ENCODE data around the gene KCNK3. TPM values are rescaled to one million over a fixed set of nuclear protein-coding genes. Genes with fewer than 3 reads are reported as not detected.

KCNK3 gene
- polyA plus RNA-seq, 1 donor from 2014 or later, result 12.9 TPM

DNA sequence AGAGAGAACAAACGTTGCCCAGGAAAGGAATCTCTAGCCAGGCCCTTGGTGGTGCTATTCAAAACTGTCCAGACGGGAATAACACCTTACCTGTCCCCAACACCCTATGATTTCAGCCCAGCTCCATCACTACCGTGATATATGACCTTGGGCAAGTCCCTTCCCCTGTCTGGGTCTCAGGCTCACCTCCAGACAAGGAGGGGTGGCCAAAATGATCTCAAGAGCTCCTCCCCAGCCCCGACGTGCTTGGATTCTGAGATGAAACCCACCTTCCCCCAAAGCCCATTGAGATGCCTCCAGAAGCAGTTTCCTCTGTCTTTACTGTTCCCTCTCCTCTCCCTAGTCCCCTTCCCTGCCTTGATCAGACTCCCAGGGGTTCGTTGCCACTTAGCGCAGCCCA is 1.5 kb downstream of the KCNK3 start:
- Histone ChIP-seq H3K79me2 (replicated peaks; ENCODE audit: insufficient read depth, low read length) (no peaks in the 10 kb centered on the region), H3K27me3 (ENCODE audit: insufficient read depth, low read depth, low read length) (peaks cover 29% of the 10 kb centered on the region), H3F3A (ENCODE audit: insufficient read depth, low read length, poor library complexity, severe bottlenecking) (no peaks in the 10 kb centered on the region), H3K36me3 (ENCODE audit: insufficient read depth, low read length) (no peaks in the 10 kb centered on the region), H3K9me3 (ENCODE audit: low read length) (no peaks in the 10 kb centered on the region), H3K4me2 (ENCODE audit: low read length) (peak overlapping the region; percentile 92), H4K20me1 (ENCODE audit: insufficient read depth) (no peaks in the 10 kb centered on the region), H3K9ac (ENCODE audit: low read length) (peak overlapping the region; percentile 82), H3K27ac (ENCODE audit: low read length) (no peak overlapping the region), H3K4me3 (ENCODE audit: low read length) (peak overlapping the region; percentile 90), H2AFZ (ENCODE audit: low read depth, low read length) (no peak overlapping the region), H3K9me2 (ENCODE audit: insufficient read depth, low read length) (no peaks in the 10 kb centered on the region)
- TF ChIP-seq, protein P1, sequence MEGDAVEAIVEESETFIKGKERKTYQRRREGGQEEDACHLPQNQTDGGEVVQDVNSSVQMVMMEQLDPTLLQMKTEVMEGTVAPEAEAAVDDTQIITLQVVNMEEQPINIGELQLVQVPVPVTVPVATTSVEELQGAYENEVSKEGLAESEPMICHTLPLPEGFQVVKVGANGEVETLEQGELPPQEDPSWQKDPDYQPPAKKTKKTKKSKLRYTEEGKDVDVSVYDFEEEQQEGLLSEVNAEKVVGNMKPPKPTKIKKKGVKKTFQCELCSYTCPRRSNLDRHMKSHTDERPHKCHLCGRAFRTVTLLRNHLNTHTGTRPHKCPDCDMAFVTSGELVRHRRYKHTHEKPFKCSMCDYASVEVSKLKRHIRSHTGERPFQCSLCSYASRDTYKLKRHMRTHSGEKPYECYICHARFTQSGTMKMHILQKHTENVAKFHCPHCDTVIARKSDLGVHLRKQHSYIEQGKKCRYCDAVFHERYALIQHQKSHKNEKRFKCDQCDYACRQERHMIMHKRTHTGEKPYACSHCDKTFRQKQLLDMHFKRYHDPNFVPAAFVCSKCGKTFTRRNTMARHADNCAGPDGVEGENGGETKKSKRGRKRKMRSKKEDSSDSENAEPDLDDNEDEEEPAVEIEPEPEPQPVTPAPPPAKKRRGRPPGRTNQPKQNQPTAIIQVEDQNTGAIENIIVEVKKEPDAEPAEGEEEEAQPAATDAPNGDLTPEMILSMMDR (IDR thresholded peaks at IDR 0.05; ENCODE audit: poor library complexity, severe bottlenecking), result no peak
- TF ChIP-seq MXI1 (conservative IDR thresholded peaks at IDR 0.05; ENCODE audit: poor library complexity, severe bottlenecking) (no peak), EZH2 (IDR thresholded peaks at IDR 0.05; ENCODE audit: borderline replicate concordance, insufficient read depth, low read length, poor library complexity, severe bottlenecking) (no peak), EP300 (conservative IDR thresholded peaks at IDR 0.05; ENCODE audit: poor library complexity, severe bottlenecking) (no peak), POLR2AphosphoS5 (IDR thresholded peaks at IDR 0.05) (no peak), TAF1 (IDR thresholded peaks at IDR 0.05; ENCODE audit: low read depth) (no peak), SMC3 (conservative IDR thresholded peaks at IDR 0.05; ENCODE audit: poor library complexity) (no peak)

DNA sequence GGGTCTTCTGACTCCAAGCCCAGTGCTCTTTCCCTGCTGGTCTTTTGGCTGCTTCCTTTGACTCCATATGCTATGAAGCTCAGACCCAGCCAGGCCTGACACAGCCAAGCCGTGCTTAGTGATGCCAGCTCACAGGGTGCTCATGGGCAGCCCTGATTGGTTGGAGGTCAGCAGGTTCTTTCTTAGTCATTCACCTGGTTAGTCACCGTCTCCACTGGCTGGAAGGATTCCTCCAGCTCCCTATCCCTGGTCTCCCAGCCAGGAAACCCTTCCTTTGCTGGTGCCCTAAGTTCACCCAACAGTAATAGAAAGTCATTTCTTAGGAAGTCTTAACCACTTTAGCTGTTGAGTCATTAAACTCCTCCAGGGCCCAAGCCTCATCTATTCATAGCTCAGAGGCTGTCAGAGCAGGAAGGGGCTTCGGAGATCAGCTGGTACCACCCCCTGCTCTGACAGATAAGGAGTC is 3.9 kb downstream of the KCNK3 start:
- TF ChIP-seq EP300 (conservative IDR thresholded peaks at IDR 0.05; ENCODE audit: poor library complexity, severe bottlenecking) (no peak), POLR2AphosphoS5 (IDR thresholded peaks at IDR 0.05) (no peak), RAD21 (conservative IDR thresholded peaks at IDR 0.05) (no peak), SMC3 (conservative IDR thresholded peaks at IDR 0.05; ENCODE audit: poor library complexity) (no peak)
- no peaks in the 10 kb centered on the region for H3K36me3 ChIP-seq (ENCODE audit: insufficient read depth, low read length)
- H4K20me1 ChIP-seq (ENCODE audit: insufficient read depth), result no peaks in the 10 kb centered on the region
- H3K79me2 ChIP-seq (replicated peaks; ENCODE audit: insufficient read depth, low read length), result no peaks in the 10 kb centered on the region
- no peaks in the 10 kb centered on the region for H3F3A ChIP-seq (ENCODE audit: insufficient read depth, low read length, poor library complexity, severe bottlenecking)
- no peak overlapping the region for H3K4me2 ChIP-seq (ENCODE audit: low read length)
- no peak overlapping the region for H3K4me3 ChIP-seq (ENCODE audit: low read length)
- H3K9me3 ChIP-seq (ENCODE audit: low read length), result no peaks in the 10 kb centered on the region
- no peaks in the 10 kb centered on the region for H3K9me2 ChIP-seq (ENCODE audit: insufficient read depth, low read length)
- H3K27me3 ChIP-seq (ENCODE audit: insufficient read depth, low read depth, low read length), result peaks cover 29% of the 10 kb centered on the region
- no peak overlapping the region for H3K27ac ChIP-seq (ENCODE audit: low read length)
- H2AFZ ChIP-seq (ENCODE audit: low read depth, low read length), result no peak overlapping the region
- no peak overlapping the region for H3K9ac ChIP-seq (ENCODE audit: low read length)

DNA sequence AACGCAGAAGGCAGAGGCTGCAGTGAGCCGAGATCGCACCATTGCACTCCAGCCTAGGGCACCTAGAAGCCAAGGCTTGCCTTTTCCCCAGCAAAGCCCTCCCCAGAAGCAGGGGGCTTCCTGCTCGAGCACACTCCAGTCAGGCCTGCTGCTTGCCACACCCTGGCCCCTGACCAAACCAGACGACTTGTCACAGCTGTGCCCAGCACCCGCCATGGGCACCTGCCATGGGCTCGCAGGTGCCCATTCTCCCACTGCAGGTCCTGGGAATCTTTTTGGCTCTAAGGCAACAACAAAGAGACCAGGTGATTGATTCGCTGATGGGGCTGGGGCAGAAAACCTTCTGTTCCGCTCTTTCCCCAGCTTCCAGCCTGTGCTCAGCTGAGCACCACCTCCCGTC is 4.9 kb downstream of the KCNK3 start:
- no peaks in the 10 kb centered on the region for H3K79me2 ChIP-seq (replicated peaks; ENCODE audit: insufficient read depth, low read length)
- no peak overlapping the region for H3K4me2 ChIP-seq (ENCODE audit: low read length)
- peaks cover 29% of the 10 kb centered on the region for H3K27me3 ChIP-seq (ENCODE audit: insufficient read depth, low read depth, low read length)
- H2AFZ ChIP-seq (ENCODE audit: low read depth, low read length), result no peak overlapping the region
- no peaks in the 10 kb centered on the region for H3K9me3 ChIP-seq (ENCODE audit: low read length)
- H3F3A ChIP-seq (ENCODE audit: insufficient read depth, low read length, poor library complexity, severe bottlenecking), result no peaks in the 10 kb centered on the region
- no peak overlapping the region for H3K4me3 ChIP-seq (ENCODE audit: low read length)
- H3K9me2 ChIP-seq (ENCODE audit: insufficient read depth, low read length), result no peaks in the 10 kb centered on the region
- H3K27ac ChIP-seq (ENCODE audit: low read length), result no peak overlapping the region
- H3K9ac ChIP-seq (ENCODE audit: low read length), result no peak overlapping the region
- no peaks in the 10 kb centered on the region for H4K20me1 ChIP-seq (ENCODE audit: insufficient read depth)
- TF ChIP-seq RAD21 (conservative IDR thresholded peaks at IDR 0.05) (no peak), EP300 (conservative IDR thresholded peaks at IDR 0.05; ENCODE audit: poor library complexity, severe bottlenecking) (no peak), SMC3 (conservative IDR thresholded peaks at IDR 0.05; ENCODE audit: poor library complexity) (no peak), TAF1 (IDR thresholded peaks at IDR 0.05; ENCODE audit: low read depth) (no peak), MXI1 (conservative IDR thresholded peaks at IDR 0.05; ENCODE audit: poor library complexity, severe bottlenecking) (no peak), POLR2AphosphoS5 (IDR thresholded peaks at IDR 0.05) (no peak), EZH2 (IDR thresholded peaks at IDR 0.05; ENCODE audit: borderline replicate concordance, insufficient read depth, low read length, poor library complexity, severe bottlenecking) (no peak)
- TF ChIP-seq, protein P1 (IDR thresholded peaks at IDR 0.05; ENCODE audit: poor library complexity, severe bottlenecking), result no peak
- no peaks in the 10 kb centered on the region for H3K36me3 ChIP-seq (ENCODE audit: insufficient read depth, low read length)
